HG02938 (cell line): ENCODE data around the gene MSLN.
A peak's percentile ranks its signal among the peaks of the same experiment; 100 is the strongest.

Experiments used
- ATAC-seq: cut with Tn5 transposase; IDR thresholded peaks from one replicate; pipeline ENCODE4 v1.9.1; 2021; ENCODE audit warnings: mild to moderate bottlenecking, moderate library complexity; ENCODE audit not compliant: unreplicated experiment

MSLN gene

GRCh38 chr16:788399-789126 is 28.0 kb downstream of the MSLN start, which contains the start of gene CHTF18:
CHTF18 (plus strand) TSS chr16:788620; CDS start chr16:788685, 65 bp downstream.
- peak; percentile 64 for ATAC-seq

GRCh38 chr16:789191-789850 is 28.8 kb downstream of the MSLN start:
- ATAC-seq: no peak

GRCh38 chr16:790086-790485 is 29.6 kb downstream of the MSLN start:
- ATAC-seq: no peak

- no peak for ATAC-seq
These were observed 30.6 kb downstream of the MSLN start for GRCh38 chr16:791131-791530.

- ATAC-seq: no peak
These were observed 31.9 kb downstream of the MSLN start for GRCh38 chr16:792221-792995.

- no peak for ATAC-seq
These were observed 32.9 kb downstream of the MSLN start for GRCh38 chr16:793414-793813.

GRCh38 chr16:794091-794822 is 33.7 kb downstream of the MSLN start:
- no peak for ATAC-seq

GRCh38 chr16:794853-795466 is 34.4 kb downstream of the MSLN start:
- ATAC-seq: no peak

GRCh38 chr16:795580-796229 is 35.2 kb downstream of the MSLN start:
- no peak for ATAC-seq

- ATAC-seq: no peak
These were observed 36.0 kb downstream of the MSLN start for GRCh38 chr16:796296-797119.

GRCh38 chr16:797120-797420 is 36.5 kb downstream of the MSLN start:
- ATAC-seq: no peak

- no peak for ATAC-seq
These were observed 37.2 kb downstream of the MSLN start for GRCh38 chr16:797686-798085.

- no peak for ATAC-seq
These were observed 38.1 kb downstream of the MSLN start for GRCh38 chr16:798666-799065.

GRCh38 chr16:799111-799947 is 38.8 kb downstream of the MSLN start:
- no peak for ATAC-seq

- no peak for ATAC-seq
These were observed 39.7 kb downstream of the MSLN start, which contains the start of gene GNG13 for GRCh38 chr16:799948-800833. GNG13 (minus strand) TSS chr16:800734; CDS start chr16:799077, 1,657 bp downstream.

GRCh38 chr16:800834-801511 is 40.4 kb downstream of the MSLN start:
- no peak for ATAC-seq
